ENCODE measurements around the gene SETDB2.

Gene SETDB2

GRCh38 chr13:49443704-49444523 is at the start of gene SETDB2, which contains the start of gene CAB39L:
Gene SETDB2, plus strand, starts transcription at chr13:49444274. Its CDS starts 7,620 bp downstream, at chr13:49451894.
Gene CAB39L, minus strand, starts transcription at chr13:49444064. Its CDS starts 61,154 bp downstream, at chr13:49382910.
- H3K4me3 ChIP-seq (ENCODE audit: low read depth, low read length), result peak within 1 kb of the TSS; percentile 59
- peak; percentile 97 for DNase-seq (ENCODE audit: low read depth)

- H3K4me3 ChIP-seq (ENCODE audit: low read depth, low read length), result no peak overlapping the region
- no peak for DNase-seq (ENCODE audit: low read depth)
These were observed 48.6 kb upstream of the SETDB2 start for GRCh38 chr13:49395451-49395865.

GRCh38 chr13:49395878-49396380 is 48.1 kb upstream of the SETDB2 start:
- no peak overlapping the region for H3K4me3 ChIP-seq (ENCODE audit: low read depth, low read length)
- DNase-seq (ENCODE audit: low read depth), result no peak

GRCh38 chr13:49399801-49400472 is 44.1 kb upstream of the SETDB2 start:
- no peak overlapping the region for H3K4me3 ChIP-seq (ENCODE audit: low read depth, low read length)
- DNase-seq (ENCODE audit: low read depth), result no peak

- DNase-seq (ENCODE audit: low read depth), result no peak
- H3K4me3 ChIP-seq (ENCODE audit: low read depth, low read length), result no peak overlapping the region
These were observed 43.1 kb upstream of the SETDB2 start for GRCh38 chr13:49400755-49401659.

- no peak overlapping the region for H3K4me3 ChIP-seq (ENCODE audit: low read depth, low read length)
- no peak for DNase-seq (ENCODE audit: low read depth)
These were observed 39.9 kb upstream of the SETDB2 start for GRCh38 chr13:49403996-49404702.

GRCh38 chr13:49404703-49405020 is 39.4 kb upstream of the SETDB2 start:
- no peak for DNase-seq (ENCODE audit: low read depth)
- H3K4me3 ChIP-seq (ENCODE audit: low read depth, low read length), result no peak overlapping the region

GRCh38 chr13:49407068-49407467 is 37.0 kb upstream of the SETDB2 start:
- no peak for DNase-seq (ENCODE audit: low read depth)

GRCh38 chr13:49407936-49408335 is 36.1 kb upstream of the SETDB2 start:
- DNase-seq (ENCODE audit: low read depth), result no peak
- no peak overlapping the region for H3K4me3 ChIP-seq (ENCODE audit: low read depth, low read length)

More at GRCh38 chr13:49407068-49407467, 37.0 kb upstream of the SETDB2 start:
- no peak overlapping the region for H3K4me3 ChIP-seq (ENCODE audit: low read depth, low read length)

- no peak overlapping the region for H3K4me3 ChIP-seq (ENCODE audit: low read depth, low read length)
- no peak for DNase-seq (ENCODE audit: low read depth)
These were observed 35.1 kb upstream of the SETDB2 start for GRCh38 chr13:49409008-49409407.

GRCh38 chr13:49410006-49410405 is 34.1 kb upstream of the SETDB2 start:
- DNase-seq (ENCODE audit: low read depth), result no peak
- H3K4me3 ChIP-seq (ENCODE audit: low read depth, low read length), result no peak overlapping the region

- H3K4me3 ChIP-seq (ENCODE audit: low read depth, low read length), result no peak overlapping the region
- no peak for DNase-seq (ENCODE audit: low read depth)
These were observed 33.6 kb upstream of the SETDB2 start for GRCh38 chr13:49410477-49410876.

- H3K4me3 ChIP-seq (ENCODE audit: low read depth, low read length), result no peak overlapping the region
- DNase-seq (ENCODE audit: low read depth), result no peak
These were observed 32.7 kb upstream of the SETDB2 start for GRCh38 chr13:49411353-49411752.

- H3K4me3 ChIP-seq (ENCODE audit: low read depth, low read length), result no peak overlapping the region
- DNase-seq (ENCODE audit: low read depth), result no peak
These were observed 31.3 kb upstream of the SETDB2 start for GRCh38 chr13:49412749-49413148.

GRCh38 chr13:49417161-49417560 is 26.9 kb upstream of the SETDB2 start:
- H3K4me3 ChIP-seq (ENCODE audit: low read depth, low read length), result no peak overlapping the region
- no peak for DNase-seq (ENCODE audit: low read depth)

- H3K4me3 ChIP-seq (ENCODE audit: low read depth, low read length), result no peak overlapping the region
- DNase-seq (ENCODE audit: low read depth), result no peak
These were observed 25.9 kb upstream of the SETDB2 start for GRCh38 chr13:49418206-49418605.

GRCh38 chr13:49419276-49419675 is 24.8 kb upstream of the SETDB2 start:
- DNase-seq (ENCODE audit: low read depth), result no peak
- no peak overlapping the region for H3K4me3 ChIP-seq (ENCODE audit: low read depth, low read length)

GRCh38 chr13:49421391-49421790 is 22.7 kb upstream of the SETDB2 start:
- no peak overlapping the region for H3K4me3 ChIP-seq (ENCODE audit: low read depth, low read length)
- DNase-seq (ENCODE audit: low read depth), result no peak

GRCh38 chr13:49424011-49424560 is 20.0 kb upstream of the SETDB2 start:
- DNase-seq (ENCODE audit: low read depth), result no peak

More at GRCh38 chr13:49424011-49424560, 20.0 kb upstream of the SETDB2 start:
- H3K4me3 ChIP-seq (ENCODE audit: low read depth, low read length), result no peak overlapping the region
